GM12891 (cell line): ENCODE results near the gene PXDN.
A peak's percentile ranks its signal among the peaks of the same experiment; 100 is the strongest.
"Not testable (repeated sequence)": the region's sequence is repeated elsewhere in the genome, so short reads cannot be mapped to it uniquely, and the experiment has no call there.

Experiments
- DNase-seq: peaks from one replicate; pipeline ENCODE4 v3.0.0; 2011; ENCODE audit warnings: low spot score; ENCODE audit not compliant: insufficient read length
- FAIRE-seq: peaks from 2 replicates; lab custom pipeline; 2011; peaks lifted over from hg19 to GRCh38; lab: Jason Lieb, UNC
- PAX5 ChIP-seq: IDR thresholded peaks from 2 replicates; pipeline ENCODE4 v1.6.1; 2011; ENCODE audit warnings: low read length, moderate library complexity, mild to moderate bottlenecking; ENCODE audit not compliant: insufficient read depth, severe bottlenecking
- POLR2A ChIP-seq: IDR thresholded peaks from 2 replicates; pipeline ENCODE4 v1.6.1; 2011; ENCODE audit warnings: low read depth, low read length, control low read depth
- POLR2AphosphoS5 ChIP-seq: IDR thresholded peaks from 2 replicates; pipeline ENCODE4 v1.6.1; 2011; ENCODE audit warnings: low read depth, low read length, control low read depth
- POU2F2 ChIP-seq: IDR thresholded peaks from 2 replicates; pipeline ENCODE4 v1.6.1; 2011; ENCODE audit warnings: low read depth, mild to moderate bottlenecking, control low read depth, low read length, moderate library complexity
- SPI1 ChIP-seq: IDR thresholded peaks from 2 replicates; pipeline ENCODE4 v1.6.1; 2011; ENCODE audit warnings: low read depth, low read length, control low read depth
- TAF1 ChIP-seq: IDR thresholded peaks from 2 replicates; pipeline ENCODE4 v1.6.1; 2011; ENCODE audit warnings: low read depth, low read length, control low read depth

Gene PXDN

GRCh38 chr2:1715184-1716013 lies 28.9 kb downstream of the PXDN start:
- FAIRE-seq (no peak), DNase-seq (no peak)

DNA sequence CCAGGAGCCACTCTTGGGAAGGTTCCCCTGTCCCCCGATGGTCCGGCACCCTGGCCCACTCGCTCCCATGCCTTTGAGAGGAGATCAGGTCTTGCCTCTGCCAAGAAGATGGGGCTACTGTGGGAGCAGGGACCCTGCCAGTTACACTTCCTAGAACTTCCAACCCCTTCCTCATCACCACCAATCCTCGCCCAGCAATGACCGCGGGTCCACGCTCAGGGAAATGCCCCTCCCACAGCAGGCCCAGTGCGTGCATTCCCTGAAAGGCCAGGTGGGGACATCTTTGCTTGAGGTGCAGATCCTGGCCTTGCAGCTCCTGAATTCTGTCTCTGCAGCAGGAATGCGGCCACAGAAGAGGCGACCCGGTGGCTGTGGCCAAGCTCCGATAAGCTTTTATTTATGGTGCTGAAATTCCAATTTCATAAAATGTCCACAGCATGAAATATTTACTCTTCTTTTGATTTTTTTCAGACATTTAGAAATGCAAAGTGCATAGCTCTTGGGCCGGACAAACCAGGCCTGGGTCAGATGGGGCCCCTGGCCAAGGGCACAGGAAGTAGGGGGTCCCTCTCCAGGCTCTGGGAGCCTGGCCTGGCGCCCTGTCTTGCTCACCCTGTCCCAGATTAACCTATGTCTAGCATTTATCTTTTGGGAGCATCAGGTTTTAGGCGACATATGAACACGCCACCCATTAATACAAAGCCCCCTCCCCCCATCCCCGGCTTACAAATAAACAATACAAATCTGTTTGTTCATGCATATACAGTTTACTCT lies 29.8 kb downstream of the PXDN start:
- TF ChIP-seq SPI1, result no peak
- no peak for TF ChIP-seq TAF1
- TF ChIP-seq POLR2A, result no peak
- TF ChIP-seq POU2F2, result no peak
- no peak for FAIRE-seq

More at GRCh38 chr2:1715184-1716013, 28.9 kb downstream of the PXDN start:
- TF ChIP-seq POLR2A (no peak), SPI1 (no peak), POU2F2 (no peak)

DNA sequence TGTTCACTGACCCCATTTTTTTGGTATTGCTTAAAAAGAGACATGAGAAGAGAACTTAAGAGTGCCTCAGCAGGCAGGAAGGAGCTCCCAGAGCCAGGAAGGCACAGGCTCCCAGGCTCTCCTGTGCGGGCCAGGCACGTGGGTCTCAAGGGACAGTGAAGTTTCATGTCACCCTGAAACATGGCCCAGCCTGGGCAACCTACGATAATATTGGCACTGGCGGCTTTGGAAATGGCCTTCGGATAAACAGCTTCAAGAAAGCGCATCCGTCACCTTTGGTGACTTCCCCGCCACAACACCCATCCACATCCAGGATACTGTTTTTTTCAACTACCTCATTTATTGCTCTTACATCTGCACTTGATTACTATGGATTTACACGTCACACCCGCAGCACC lies 30.5 kb downstream of the PXDN start:
- no peak for FAIRE-seq
- no peak for DNase-seq
- TF ChIP-seq TAF1 (no peak), POU2F2 (no peak), POLR2A (no peak), POLR2AphosphoS5 (no peak), SPI1 (no peak), PAX5 (no peak)

More for the DNA sequence above, 29.8 kb downstream of the PXDN start:
- DNase-seq, result no peak

GRCh38 chr2:1713142-1713838 lies 31.0 kb downstream of the PXDN start:
- DNase-seq (no peak), FAIRE-seq (no peak)
- TF ChIP-seq SPI1, result no peak
- no peak for TF ChIP-seq POU2F2
- no peak for TF ChIP-seq POLR2AphosphoS5
- no peak for TF ChIP-seq POLR2A
- TF ChIP-seq TAF1, result no peak
- TF ChIP-seq PAX5, result no peak

DNA sequence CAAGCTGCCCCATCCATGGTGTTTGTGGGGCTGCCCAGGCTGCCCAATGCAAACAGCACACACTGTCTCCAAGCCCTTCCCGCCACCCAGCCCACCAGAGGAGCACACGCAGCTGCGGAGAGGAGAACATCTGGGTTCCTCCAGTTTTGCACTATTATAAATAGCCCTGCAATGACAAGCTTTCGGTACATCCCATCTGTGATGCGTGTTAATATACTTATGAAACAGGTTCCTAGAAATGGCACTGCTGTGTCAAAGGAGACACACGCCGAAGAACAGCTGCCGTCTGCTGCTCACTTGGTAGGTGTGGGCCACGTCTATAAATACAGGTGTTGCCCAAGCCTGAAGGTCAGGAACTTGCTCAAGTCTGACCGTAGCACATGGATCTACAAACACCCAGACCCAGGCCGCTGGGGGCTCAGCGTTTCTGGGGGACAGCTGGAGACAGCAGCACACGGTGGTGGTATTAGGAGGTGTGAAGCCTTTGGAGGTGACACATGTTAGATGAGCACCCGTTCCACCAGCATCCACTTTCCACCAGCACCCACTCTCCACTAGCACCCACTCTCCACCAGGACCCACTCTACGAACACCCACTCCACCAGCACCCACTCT lies 34.3 kb downstream of the PXDN start:
- FAIRE-seq, result no peak
- TF ChIP-seq POLR2A (no peak), POLR2AphosphoS5 (no peak), TAF1 (no peak), POU2F2 (no peak), SPI1 (no peak), PAX5 (no peak)
- no peak for DNase-seq

DNA sequence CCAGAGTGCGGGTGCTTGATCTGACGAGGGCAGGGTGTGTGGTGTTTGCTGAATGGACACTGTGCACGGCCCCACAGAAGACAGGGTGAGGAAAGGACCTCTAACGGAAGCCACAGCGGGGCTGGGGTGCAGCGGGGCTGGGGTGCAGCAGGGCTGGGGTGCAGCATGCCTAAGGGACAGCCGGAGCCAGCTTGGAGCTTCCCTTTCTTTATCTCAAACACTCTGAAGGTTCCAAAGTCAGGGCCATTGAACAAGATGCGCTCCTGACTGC lies 35.0 kb downstream of the PXDN start:
- DNase-seq (no peak), FAIRE-seq (no peak)
- no peak for TF ChIP-seq POU2F2
- TF ChIP-seq TAF1, result no peak
- no peak for TF ChIP-seq PAX5
- TF ChIP-seq POLR2A, result no peak
- TF ChIP-seq POLR2AphosphoS5, result no peak
- TF ChIP-seq SPI1, result no peak

DNA sequence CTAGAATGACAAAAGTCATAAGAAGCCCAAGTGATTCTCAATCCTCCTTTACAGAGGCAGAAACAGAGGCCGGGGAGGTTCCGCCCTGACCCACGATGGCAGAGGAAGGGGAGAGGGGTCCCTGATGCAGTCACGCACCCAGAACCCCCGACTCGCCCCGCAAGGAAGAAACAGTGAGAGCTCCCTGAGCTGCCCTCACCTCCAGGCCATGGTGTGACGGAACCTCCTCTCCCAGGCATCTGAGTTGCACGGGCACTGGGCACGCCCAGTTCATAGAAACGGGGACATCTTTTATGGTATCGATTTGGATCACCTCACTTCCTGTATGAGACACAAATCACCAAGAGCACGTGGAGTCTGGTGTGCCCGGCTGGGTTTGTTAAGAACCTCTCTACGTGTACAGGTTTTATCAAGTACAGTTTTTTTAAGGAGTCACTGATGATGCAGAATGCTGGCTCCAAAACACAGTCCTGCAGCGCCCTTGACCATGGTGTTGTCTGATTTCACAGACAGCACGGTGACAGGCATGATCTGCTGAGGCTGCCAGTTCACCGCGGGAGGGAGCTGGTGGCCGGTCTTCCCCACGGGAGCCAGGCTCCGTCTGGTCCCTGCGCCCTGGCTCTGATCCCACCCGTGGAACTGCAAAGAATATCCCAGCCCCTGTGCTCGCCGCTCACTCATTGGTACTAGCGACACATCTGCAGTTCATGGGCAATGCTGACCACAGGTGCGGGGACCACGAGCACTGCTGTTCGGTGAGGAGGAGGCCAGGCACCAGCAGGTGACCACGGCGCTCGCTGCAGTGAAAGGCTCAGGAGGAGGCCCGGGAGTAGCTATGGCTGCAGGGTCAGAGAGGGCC lies 35.6 kb downstream of the PXDN start:
- FAIRE-seq (no peak), DNase-seq (no peak)
- TF ChIP-seq PAX5 (no peak), POU2F2 (no peak), POLR2AphosphoS5 (no peak), TAF1 (no peak), POLR2A (no peak), SPI1 (no peak)

DNA sequence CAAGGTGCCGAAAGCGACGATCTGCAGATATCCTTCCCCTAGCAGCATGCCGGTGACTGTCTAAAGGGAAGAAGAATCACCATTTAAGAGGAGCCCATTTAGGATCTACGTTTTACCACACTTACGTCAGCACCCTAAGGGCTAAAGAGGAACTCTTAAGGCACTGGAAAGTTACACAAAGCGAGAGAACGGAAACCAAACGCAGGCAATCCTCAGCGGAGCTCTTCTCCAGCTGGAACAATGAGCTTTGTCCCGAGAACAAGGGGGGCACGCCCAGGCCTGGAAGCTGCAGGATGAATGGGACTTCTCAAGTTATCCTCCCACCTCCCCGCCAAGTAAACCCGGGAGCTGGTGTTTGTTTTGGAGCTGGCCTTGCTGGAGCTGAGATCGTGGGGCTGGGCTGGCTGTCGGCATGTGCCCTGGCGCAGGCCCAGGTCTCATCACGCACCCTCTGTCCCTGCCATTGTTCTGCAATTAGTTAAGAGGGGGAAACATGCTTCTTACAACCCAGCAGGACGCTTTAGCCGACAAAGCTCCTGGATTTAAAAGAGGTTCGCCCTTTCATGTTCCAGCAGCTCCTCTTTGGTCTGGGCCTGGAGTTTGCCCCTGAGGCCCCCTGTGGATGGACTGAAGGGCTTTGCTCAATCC lies 36.4 kb downstream of the PXDN start:
- TF ChIP-seq POU2F2, result no peak
- no peak for TF ChIP-seq PAX5
- TF ChIP-seq POLR2AphosphoS5, result no peak
- TF ChIP-seq SPI1, result peak; percentile 59
- DNase-seq (no peak), FAIRE-seq (no peak)

DNA sequence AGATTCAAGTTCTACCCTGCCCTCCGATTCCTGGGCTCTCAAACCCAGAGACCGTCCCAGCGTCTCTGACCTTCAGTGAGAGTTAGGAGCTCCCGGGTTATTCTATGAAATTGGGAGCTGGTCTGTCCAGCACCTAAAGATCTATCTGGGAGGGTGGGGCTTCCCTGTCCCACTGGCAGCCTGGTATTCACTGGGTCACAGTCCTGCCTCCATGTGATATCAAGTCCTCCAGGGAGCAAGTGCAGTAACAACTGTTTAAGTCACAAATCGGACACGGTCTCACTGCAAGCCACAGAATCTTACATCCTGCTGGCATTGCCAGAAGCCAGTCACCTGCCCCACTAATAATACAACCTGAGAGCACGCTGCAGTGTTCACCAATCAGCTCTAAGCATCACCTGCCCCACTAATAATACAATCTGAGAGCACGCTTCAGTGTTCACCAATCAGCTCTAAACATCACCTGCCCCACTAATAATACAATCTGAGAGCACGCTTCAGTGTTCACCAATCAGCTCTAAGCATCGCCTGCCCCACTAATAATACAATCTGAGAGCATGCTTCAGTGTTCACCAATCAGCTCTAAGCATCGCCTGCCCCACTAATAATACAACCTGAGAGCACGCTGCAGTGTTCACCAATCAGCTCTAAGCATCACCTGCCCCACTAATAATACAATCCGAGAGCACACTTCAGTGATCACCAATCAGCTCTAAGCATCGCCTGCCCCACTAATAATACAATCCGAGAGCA lies 38.0 kb downstream of the PXDN start:
- peak; percentile 9 for FAIRE-seq
- DNase-seq, result not testable (repeated sequence)
